NK-92 (cell line): ENCODE results near the gene GLT8D1.
"Not testable (repeated sequence)": the region's sequence is repeated elsewhere in the genome, so short reads cannot be mapped to it uniquely, and the experiment has no call there.

Source experiments
- DNase-seq: peaks from one replicate; lab custom pipeline; 2025; ENCODE audit not compliant: unreplicated experiment; lab: John Stamatoyannopoulos, UW

The GLT8D1 gene, protein sequence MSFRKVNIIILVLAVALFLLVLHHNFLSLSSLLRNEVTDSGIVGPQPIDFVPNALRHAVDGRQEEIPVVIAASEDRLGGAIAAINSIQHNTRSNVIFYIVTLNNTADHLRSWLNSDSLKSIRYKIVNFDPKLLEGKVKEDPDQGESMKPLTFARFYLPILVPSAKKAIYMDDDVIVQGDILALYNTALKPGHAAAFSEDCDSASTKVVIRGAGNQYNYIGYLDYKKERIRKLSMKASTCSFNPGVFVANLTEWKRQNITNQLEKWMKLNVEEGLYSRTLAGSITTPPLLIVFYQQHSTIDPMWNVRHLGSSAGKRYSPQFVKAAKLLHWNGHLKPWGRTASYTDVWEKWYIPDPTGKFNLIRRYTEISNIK

GRCh38 chr3:52705688-52706686, at the start of gene GLT8D1, which contains the start of gene SPCS1:
Gene GLT8D1, minus strand, starts transcription at chr3:52705791. Its CDS starts 5,331 bp downstream, at chr3:52700460.
Gene SPCS1, plus strand, starts transcription at chr3:52706106. Its CDS starts 141 bp downstream, at chr3:52706247.
- peak; percentile 34 for DNase-seq

- no peak for DNase-seq
These were observed 48.8 kb upstream of the GLT8D1 start for GRCh38 chr3:52754373-52754772.

GRCh38 chr3:52752045-52752660, 46.6 kb upstream of the GLT8D1 start:
- DNase-seq: no peak

DNA sequence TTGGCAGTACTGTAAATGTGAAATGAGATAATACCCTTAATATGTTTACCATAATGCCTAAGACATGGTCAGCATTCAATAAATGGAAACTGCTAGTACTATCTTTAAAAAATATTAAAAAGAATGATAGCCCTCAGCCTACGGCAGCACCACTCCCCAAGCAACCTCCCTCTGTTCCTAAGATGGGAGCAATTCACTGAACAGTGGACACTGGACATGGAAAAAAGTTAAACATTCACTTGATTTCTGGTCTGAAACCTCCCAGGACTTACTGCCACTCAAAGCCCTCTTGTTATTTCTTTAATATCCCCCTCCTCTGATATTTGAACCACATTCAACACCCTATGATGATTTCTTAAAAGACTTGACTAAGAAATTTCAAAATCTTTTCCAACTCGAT, 38.1 kb upstream of the GLT8D1 start:
- DNase-seq: no peak

DNA sequence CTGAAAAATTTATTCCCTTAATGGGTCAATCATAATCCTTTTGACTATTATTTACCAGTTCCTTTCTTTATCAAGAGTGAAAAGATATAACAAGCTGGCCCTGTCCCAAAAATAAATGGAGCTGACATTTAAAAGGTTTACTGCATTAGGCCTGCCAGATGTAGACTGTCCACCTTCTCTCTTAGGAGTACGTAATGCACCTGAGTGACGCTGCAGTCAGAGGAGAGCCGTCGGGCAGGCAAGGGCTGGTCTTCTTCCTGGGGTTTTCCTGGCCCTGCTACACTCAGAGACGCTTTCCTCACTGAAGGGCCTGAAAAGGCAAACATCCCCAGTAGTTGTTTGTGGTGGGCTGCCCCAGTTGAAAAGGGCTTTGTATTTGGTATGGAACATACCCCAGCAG, 37.6 kb upstream of the GLT8D1 start:
- no peak for DNase-seq

- no peak for DNase-seq
These were observed 36.9 kb upstream of the GLT8D1 start for GRCh38 chr3:52742418-52743041.

DNA sequence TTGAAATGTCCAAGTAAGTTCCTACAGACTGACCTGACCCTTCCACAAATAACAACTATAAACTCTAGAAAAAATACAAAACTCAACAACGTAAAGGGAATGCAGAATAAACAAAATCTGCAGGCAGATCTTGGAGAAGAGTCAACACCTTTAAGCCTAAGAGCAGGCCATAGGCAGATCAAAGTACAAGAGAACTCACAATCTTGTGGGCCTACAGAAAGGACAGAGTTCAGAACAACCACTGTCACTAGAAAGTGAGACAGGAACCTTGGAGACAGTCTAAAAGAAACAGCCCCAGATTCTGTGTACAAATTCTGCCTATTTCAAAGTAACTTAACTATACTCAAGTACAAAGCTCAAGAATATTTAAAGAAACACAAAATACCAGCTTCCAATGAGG, 34.1 kb upstream of the GLT8D1 start:
- no peak for DNase-seq

GRCh38 chr3:52733256-52733891, 27.8 kb upstream of the GLT8D1 start:
- no peak for DNase-seq

DNA sequence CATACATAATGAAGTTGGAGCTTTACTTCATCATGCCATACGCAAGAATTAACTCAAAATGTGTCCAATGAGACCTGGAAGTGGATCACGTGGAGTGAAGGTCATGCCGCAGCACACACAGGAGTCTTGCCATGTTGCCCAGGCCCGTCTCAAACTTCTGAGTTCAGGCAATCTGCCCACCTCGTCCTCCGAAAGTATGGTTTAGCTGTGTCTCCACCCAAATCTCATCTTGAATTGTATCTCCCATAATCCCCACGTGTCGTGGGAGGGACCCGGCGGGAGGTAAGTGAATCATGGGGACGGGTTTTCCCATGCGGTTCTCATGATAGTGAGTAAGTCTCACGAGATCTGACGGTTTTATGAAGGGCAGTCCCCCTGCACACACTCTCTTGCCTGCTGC, 26.0 kb upstream of the GLT8D1 start:
- DNase-seq: no peak

GRCh38 chr3:52730681-52731080, 25.1 kb upstream of the GLT8D1 start:
- no peak for DNase-seq

- not testable (repeated sequence) for DNase-seq
These were observed 23.2 kb upstream of the GLT8D1 start for GRCh38 chr3:52728753-52729152.

DNA sequence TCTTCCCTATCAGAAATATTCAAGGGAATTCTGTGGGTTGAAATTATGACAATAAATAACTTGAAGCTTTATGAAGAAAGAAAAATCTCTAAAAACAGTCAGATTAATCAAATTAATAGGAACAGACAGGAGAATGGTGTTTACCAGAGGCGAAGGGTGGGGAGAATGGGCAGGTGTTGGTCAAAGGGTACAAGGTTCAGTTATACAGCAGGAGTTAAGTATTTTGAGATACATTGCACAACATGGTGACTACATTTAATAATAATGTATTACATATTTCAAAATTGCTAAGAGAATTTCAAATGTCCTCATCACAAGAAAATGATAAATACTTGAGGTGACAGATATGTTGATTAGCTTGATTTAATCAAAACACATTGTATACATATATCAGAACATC, 18.9 kb upstream of the GLT8D1 start:
- no peak for DNase-seq

- DNase-seq: no peak
These were observed 18.3 kb upstream of the GLT8D1 start for GRCh38 chr3:52723935-52724334.

- DNase-seq: no peak
These were observed 16.9 kb upstream of the GLT8D1 start for GRCh38 chr3:52722491-52722890.

DNA sequence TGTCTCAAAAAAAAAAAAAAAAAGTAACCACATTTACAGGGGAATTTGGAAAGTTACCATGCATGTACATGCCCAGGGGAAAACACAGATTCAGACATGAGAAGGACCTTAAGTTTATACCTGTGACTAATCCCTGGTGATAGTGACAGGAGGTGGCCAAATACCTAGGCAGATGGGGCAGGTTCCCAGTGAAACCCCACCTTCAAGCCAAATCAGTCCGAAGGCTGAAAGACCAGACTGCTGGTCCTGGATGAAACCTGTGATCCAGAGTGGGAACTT, 16.1 kb upstream of the GLT8D1 start:
- no peak for DNase-seq

GRCh38 chr3:52721002-52721729, 15.6 kb upstream of the GLT8D1 start:
- no peak for DNase-seq

DNA sequence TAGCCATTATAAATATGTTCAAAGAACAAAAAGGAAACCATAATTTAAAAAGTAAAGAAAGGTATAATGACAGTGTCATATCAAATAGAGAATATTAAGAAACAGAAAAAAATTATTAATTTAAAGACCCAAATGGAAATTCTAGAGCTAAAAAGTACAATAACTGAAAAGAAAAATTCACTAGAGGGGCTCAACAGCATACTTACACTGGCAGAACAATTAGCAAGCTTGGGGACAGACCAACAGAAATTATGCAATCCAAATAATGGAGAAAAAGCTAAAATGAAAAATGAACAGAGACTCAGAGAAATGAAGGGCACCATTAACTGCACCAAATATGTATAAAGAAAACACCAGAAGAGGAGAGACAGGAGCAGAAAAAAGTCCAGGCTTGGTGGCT, 14.0 kb upstream of the GLT8D1 start:
- DNase-seq: no peak

DNA sequence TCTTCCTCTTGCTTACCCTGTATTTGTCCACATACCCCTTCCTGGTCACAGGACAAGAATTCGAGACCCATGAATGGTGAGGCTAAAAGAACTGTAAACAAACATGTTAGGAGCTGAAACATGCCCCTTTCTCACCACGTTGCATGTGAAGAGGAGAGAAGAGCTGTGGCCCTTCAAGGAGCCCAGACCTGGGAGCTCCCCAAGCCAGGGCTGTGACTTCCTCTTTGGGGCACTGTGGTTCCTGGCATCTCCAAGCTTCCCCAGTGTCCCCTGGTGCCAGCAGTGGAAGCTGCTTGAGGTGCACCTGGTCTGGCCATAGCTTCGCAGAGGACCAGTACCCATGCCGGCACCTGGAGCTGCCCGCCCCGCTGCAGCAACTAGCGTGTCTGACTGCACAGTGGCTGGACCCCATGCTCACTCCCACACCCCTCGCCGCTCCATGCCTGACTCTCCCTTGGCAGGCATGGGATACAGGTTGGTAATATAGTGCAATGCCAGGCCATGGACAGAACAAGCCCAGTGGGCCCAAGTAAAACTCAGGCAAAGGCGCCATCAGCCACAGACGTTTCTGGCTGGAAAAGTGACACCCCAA, 10.2 kb upstream of the GLT8D1 start:
- DNase-seq: no peak
